GM18867 (cell line): ENCODE results near the gene WAPL.
A peak's percentile ranks its signal among the peaks of the same experiment; 100 is the strongest.
"Not testable (repeated sequence)": the region's sequence is repeated elsewhere in the genome, so short reads cannot be mapped to it uniquely, and the experiment has no call there.

Experiments
- ATAC-seq: cut with Tn5 transposase; IDR thresholded peaks from one replicate; pipeline ENCODE4 v1.9.1; 2021; ENCODE audit warnings: mild to moderate bottlenecking, moderate library complexity; ENCODE audit not compliant: unreplicated experiment

The WAPL gene

GRCh38 chr10:86391236-86391840 lies 130.3 kb downstream of the WAPL start:
- no peak for ATAC-seq

GRCh38 chr10:86390337-86391120 lies 131.1 kb downstream of the WAPL start:
- no peak for ATAC-seq

- peak; percentile 78 for ATAC-seq
Measured at GRCh38 chr10:86389441-86390193, 132.0 kb downstream of the WAPL start.

- ATAC-seq = not testable (repeated sequence)
Measured at GRCh38 chr10:86389109-86389440, 132.5 kb downstream of the WAPL start.

- no peak for ATAC-seq
Measured at GRCh38 chr10:86388119-86388704, 133.4 kb downstream of the WAPL start.

- ATAC-seq = no peak
Measured at GRCh38 chr10:86387178-86387794, 134.3 kb downstream of the WAPL start.

- no peak for ATAC-seq
Measured at GRCh38 chr10:86385806-86386205, 135.8 kb downstream of the WAPL start.
